ENCODE data around the gene TBC1D13. TPM values are rescaled to one million over a fixed set of nuclear protein-coding genes. Genes with fewer than 3 reads are reported as not detected.
"Not testable (repeated sequence)": the region's sequence is repeated elsewhere in the genome, so short reads cannot be mapped to it uniquely, and the experiment has no call there.

TBC1D13 gene
- total RNA-seq, 1 experiment from 2014 or later: 21.6 TPM

DNA sequence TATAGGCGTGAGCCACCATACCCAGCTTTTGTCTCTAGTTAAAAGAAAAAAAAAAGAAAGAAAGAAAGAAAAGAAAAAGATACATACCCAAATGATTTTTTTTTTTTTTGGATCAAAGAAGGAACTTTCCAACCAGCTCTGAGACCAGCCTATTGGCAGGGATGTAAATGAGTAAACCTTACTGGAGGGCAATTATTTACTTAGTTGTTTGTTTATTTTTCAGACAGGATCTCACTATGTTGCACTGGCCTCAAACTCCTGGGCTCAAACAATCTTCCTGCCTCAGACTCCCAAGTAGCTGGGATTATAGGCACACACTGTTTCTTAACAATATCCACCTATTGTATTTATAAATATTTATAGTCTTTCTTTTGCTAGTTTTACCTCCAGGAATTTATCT lies 53.5 kb downstream of the TBC1D13 start (continued):
- TF ChIP-seq HMGXB4 (CRISPR knock-in tag; IDR thresholded peaks at IDR 0.05) (no peak), SP1 (CRISPR knock-in tag; conservative IDR thresholded peaks at IDR 0.05) (no peak), PRRX2 (CRISPR knock-in tag; IDR thresholded peaks at IDR 0.05) (no peak)

GRCh38 chr9:128841694-128842492 lies 54.8 kb downstream of the TBC1D13 start:
- TF ChIP-seq, protein P1, sequence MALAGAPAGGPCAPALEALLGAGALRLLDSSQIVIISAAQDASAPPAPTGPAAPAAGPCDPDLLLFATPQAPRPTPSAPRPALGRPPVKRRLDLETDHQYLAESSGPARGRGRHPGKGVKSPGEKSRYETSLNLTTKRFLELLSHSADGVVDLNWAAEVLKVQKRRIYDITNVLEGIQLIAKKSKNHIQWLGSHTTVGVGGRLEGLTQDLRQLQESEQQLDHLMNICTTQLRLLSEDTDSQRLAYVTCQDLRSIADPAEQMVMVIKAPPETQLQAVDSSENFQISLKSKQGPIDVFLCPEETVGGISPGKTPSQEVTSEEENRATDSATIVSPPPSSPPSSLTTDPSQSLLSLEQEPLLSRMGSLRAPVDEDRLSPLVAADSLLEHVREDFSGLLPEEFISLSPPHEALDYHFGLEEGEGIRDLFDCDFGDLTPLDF (CRISPR knock-in tag; IDR thresholded peaks at IDR 0.05): no peak
- TF ChIP-seq E2F5 (CRISPR knock-in tag; IDR thresholded peaks at IDR 0.05) (no peak), GABPB1 (CRISPR knock-in tag; IDR thresholded peaks at IDR 0.05) (no peak), JUN (CRISPR knock-in tag; IDR thresholded peaks at IDR 0.05) (no peak), CREB1 (CRISPR knock-in tag; IDR thresholded peaks at IDR 0.05) (no peak)
- Mint-ChIP-seq H3K9me3 (no peaks in the 10 kb centered on the region), H3K27me3 (ENCODE audit: low read depth) (no peaks in the 10 kb centered on the region), H3K27ac (peak overlapping the region; percentile 77; the same call in 1 of the 2 replicates), H3K36me3 (peaks cover 23% of the 10 kb centered on the region), H3K4me3 (no peak overlapping the region), H3K4me1 (no peaks in the 10 kb centered on the region)
- ChIA-PET CTCF (no interaction called here), POLR2A (interaction anchor here (0.6 kb wide), 1 partner anchor 83 kb away, joined by 4 read pairs; no protein-coding TSS in a partner anchor)
- no peak for DNase-seq (ENCODE audit: low spot score)
- no peak for ATAC-seq

- peaks cover 23% of the 10 kb centered on the region for H3K36me3 Mint-ChIP-seq
- ATAC-seq; DNase-seq (ENCODE audit: low spot score); H3K27ac Mint-ChIP-seq; H3K4me1 Mint-ChIP-seq; H3K4me3 Mint-ChIP-seq; H3K9me3 Mint-ChIP-seq; H3K27me3 Mint-ChIP-seq (ENCODE audit: low read depth); CTCF ChIA-PET; POLR2A ChIA-PET: not testable (repeated sequence)
Observed at GRCh38 chr9:128843171-128843570, 56.1 kb downstream of the TBC1D13 start.

DNA sequence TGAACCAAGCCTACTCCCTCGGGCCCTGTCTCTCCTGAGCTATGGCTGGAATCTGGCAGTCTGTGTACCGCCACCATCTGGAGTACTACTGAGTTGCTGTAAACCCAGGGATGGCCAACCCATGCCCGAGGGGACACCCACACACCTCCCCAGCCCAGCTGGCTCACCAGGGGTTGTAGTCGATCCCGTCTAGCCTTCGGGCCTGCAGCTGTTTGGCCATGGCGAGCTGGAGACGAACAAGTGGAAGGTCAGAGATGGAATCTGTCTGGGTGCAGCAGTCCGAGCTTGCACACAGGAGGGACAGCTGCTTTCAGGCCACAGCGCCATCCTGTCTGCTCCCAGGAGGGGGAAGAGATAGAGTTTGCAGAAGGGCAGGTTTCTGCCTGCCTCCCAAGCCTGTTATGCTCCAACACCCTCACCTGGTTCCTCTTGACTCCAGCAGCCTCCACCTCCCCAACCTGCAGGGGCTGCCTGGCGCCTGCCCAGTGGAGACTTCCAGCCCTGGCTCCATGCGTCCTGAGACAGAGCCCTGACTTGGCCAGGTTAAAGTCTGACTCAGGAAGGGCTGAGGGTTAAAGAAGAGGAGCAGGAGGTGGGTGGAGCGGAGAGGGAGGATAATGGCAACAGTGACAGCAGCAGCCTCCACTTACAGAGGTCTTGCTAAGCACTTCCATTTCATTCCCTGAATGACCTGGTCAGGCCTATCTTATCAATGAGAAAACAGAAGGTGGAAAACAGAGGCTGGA lies 58.3 kb downstream of the TBC1D13 start:
- DNase-seq (ENCODE audit: low spot score) (peak; percentile 45), ATAC-seq (peak; percentile 92)
- ChIA-PET POLR2A (interaction anchor here (1.3 kb wide), 1 partner anchor 16 kb away, joined by 6 read pairs; the partner anchor contains the start of gene SPOUT1), CTCF (interaction anchor here (0.6 to 1.8 kb wide), 13 partner anchors 15 to 121 kb away, joined by 3 to 9 read pairs (median 3); partner anchors contain the start of genes ENDOG, SPOUT1 and ZDHHC12)
- H3K36me3 Mint-ChIP-seq: peaks cover 25% of the 10 kb centered on the region
- H3K9me3 Mint-ChIP-seq: peaks cover 14% of the 10 kb centered on the region
- H3K4me1 Mint-ChIP-seq: no peaks in the 10 kb centered on the region
- TF ChIP-seq ZNF138 (CRISPR knock-in tag; conservative IDR thresholded peaks at IDR 0.05) (no peak), TP53 (CRISPR knock-in tag; IDR thresholded peaks at IDR 0.05) (no peak), EMX1 (CRISPR knock-in tag; IDR thresholded peaks at IDR 0.05) (no peak)
- H3K27ac Mint-ChIP-seq: peak overlapping the region; percentile 87
- H3K27me3 Mint-ChIP-seq (ENCODE audit: low read depth): no peaks in the 10 kb centered on the region
- no peak overlapping the region for H3K4me3 Mint-ChIP-seq

DNA sequence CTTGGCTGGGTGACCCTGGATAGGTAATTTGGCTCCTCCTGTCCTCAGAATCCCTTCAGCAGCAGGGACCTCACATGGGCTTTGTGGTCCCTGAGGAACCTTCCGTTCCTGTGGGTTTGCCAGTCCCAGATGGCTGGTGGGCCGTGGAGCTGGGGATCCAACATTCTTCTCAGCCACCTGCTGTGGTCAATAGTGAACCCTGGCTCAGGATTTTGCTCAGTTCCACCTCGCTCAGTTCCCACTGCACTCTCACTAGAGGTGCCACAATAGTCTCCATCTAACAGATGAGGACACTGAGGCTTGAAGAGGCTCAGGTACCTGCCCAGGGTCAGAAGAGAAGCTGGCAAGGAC lies 59.6 kb downstream of the TBC1D13 start:
- Mint-ChIP-seq H3K4me3 (no peak overlapping the region), H3K27me3 (ENCODE audit: low read depth) (no peaks in the 10 kb centered on the region), H3K9me3 (peaks cover 27% of the 10 kb centered on the region), H3K27ac (no peak overlapping the region), H3K4me1 (no peaks in the 10 kb centered on the region), H3K36me3 (peaks cover 34% of the 10 kb centered on the region)
- no peak for DNase-seq (ENCODE audit: low spot score)
- ChIA-PET POLR2A (no interaction called here), CTCF (interaction anchor here (1.4 kb wide), 1 partner anchor 82 kb away, joined by 5 read pairs; no protein-coding TSS in a partner anchor)
- no peak for ATAC-seq
- TF ChIP-seq OVOL2 (CRISPR knock-in tag; IDR thresholded peaks at IDR 0.05; ENCODE audit: borderline replicate concordance) (no peak), RORB (CRISPR knock-in tag; IDR thresholded peaks at IDR 0.05) (no peak), JUN (CRISPR knock-in tag; IDR thresholded peaks at IDR 0.05) (no peak), CBFB (CRISPR knock-in tag; IDR thresholded peaks at IDR 0.05; ENCODE audit: low read depth) (no peak), EMX1 (CRISPR knock-in tag; IDR thresholded peaks at IDR 0.05) (no peak)
- TF ChIP-seq, protein P2, sequence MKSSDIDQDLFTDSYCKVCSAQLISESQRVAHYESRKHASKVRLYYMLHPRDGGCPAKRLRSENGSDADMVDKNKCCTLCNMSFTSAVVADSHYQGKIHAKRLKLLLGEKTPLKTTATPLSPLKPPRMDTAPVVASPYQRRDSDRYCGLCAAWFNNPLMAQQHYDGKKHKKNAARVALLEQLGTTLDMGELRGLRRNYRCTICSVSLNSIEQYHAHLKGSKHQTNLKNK (CRISPR knock-in tag; IDR thresholded peaks at IDR 0.05): no peak
- TF ChIP-seq, protein P3, sequence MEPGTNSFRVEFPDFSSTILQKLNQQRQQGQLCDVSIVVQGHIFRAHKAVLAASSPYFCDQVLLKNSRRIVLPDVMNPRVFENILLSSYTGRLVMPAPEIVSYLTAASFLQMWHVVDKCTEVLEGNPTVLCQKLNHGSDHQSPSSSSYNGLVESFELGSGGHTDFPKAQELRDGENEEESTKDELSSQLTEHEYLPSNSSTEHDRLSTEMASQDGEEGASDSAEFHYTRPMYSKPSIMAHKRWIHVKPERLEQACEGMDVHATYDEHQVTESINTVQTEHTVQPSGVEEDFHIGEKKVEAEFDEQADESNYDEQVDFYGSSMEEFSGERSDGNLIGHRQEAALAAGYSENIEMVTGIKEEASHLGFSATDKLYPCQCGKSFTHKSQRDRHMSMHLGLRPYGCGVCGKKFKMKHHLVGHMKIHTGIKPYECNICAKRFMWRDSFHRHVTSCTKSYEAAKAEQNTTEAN (CRISPR knock-in tag; IDR thresholded peaks at IDR 0.05): no peak
- TF ChIP-seq, protein P4, sequence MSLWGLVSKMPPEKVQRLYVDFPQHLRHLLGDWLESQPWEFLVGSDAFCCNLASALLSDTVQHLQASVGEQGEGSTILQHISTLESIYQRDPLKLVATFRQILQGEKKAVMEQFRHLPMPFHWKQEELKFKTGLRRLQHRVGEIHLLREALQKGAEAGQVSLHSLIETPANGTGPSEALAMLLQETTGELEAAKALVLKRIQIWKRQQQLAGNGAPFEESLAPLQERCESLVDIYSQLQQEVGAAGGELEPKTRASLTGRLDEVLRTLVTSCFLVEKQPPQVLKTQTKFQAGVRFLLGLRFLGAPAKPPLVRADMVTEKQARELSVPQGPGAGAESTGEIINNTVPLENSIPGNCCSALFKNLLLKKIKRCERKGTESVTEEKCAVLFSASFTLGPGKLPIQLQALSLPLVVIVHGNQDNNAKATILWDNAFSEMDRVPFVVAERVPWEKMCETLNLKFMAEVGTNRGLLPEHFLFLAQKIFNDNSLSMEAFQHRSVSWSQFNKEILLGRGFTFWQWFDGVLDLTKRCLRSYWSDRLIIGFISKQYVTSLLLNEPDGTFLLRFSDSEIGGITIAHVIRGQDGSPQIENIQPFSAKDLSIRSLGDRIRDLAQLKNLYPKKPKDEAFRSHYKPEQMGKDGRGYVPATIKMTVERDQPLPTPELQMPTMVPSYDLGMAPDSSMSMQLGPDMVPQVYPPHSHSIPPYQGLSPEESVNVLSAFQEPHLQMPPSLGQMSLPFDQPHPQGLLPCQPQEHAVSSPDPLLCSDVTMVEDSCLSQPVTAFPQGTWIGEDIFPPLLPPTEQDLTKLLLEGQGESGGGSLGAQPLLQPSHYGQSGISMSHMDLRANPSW (CRISPR knock-in tag; conservative IDR thresholded peaks at IDR 0.05; ENCODE audit: low read depth): no peak

All from WTC11 (cell line).